ENCODE measurements around the gene FYB2. TPM values are rescaled to one million over a fixed set of nuclear protein-coding genes. Genes with fewer than 3 reads are reported as not detected.

The FYB2 gene
- total RNA-seq, 2 donors from 2014 or later = 0.97 to 1.9 TPM

DNA sequence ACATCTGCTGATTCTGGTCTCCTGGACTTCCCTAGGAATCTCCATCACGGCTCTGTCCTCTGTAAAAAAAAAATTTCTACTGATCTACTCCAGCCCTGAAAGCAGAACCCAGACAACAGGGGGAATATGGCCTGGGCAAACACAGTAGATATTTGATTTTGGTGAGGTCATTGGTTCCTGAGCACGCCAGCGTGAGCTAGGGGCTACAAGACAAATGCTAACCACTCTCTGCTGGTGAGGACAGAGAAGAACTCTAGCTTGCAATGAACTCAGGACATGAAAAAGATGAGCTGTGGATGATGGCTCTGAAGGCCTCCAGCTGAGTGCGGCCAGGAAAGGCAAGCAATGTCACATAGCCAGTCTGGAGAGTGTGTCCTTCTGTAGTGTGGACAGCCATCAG lies 17.2 kb upstream of the FYB2 start:
- intact Hi-C loops (cut with DNase I) = loop anchor here in 1 of 2 donors (5.0 to 10.0 kb wide), 4 partner anchors 141 to 1318 kb away; no protein-coding TSS in a partner anchor
- ATAC-seq (no peak), DNase-seq (no peak)

DNA sequence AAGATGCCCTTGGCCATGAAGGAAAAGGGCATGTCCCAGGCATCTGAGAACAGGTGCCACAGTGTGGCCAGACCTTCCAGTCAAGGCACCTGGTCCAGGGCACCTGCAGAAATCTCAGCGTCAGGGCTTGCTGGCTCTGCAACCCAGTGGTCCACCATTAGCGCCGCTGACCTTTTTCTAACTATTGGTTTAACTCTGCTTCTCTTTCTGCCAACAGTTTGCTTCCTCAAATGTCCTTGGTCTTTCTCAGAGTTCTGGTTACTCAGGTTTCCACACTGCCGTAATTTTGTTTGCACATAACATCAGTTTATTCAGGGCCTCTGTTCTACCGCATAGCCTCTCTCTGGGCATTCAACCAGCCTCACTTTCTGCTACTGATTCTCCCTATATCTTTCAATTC lies 16.5 kb upstream of the FYB2 start:
- ATAC-seq (no peak), DNase-seq (no peak)
- intact Hi-C loops (cut with DNase I) = loop anchor here in 1 of 2 donors (5.0 to 10.0 kb wide), 4 partner anchors 142 to 1319 kb away; no protein-coding TSS in a partner anchor

DNA sequence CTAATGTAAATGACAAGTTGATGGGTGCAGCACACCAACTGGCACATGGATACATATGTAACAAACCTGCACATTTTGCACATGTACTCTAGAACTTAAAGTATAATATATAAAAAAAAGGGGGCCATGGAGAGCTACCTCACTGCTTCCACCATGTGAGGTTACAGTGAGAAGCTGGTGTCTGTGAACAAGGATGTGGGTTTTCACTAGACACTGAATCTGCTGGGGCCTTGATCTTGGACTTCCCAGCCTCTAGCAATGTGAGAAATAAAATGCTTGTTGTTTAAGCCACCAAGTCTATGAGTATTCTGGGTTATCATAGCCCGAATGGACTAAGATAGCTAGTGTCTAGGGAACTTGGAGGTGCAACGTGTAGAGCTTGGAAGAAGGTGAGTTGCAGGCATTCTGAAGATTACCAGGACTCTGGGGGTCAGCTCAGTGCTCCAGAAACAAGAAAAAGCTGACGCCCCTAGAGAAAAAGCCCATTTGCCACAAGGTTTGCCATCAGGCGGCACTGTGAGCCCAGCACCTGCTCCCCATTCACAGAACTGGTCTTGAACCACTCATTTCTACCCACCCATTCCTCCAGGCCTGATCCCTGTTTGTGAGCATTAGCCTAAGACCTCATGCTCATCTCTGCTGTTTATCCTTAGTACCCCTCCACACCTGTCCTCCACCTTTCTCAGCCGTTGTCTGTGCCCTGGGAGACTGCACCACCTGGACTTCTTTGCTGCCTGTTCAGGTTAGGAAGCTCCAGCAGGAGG lies 15.1 kb upstream of the FYB2 start:
- DNase-seq (no peak), ATAC-seq (no peak)
- intact Hi-C loops (cut with DNase I) = loop anchor here in 1 of 2 donors (5.0 to 10.0 kb wide), 4 partner anchors 240 to 1320 kb away; no protein-coding TSS in a partner anchor

DNA sequence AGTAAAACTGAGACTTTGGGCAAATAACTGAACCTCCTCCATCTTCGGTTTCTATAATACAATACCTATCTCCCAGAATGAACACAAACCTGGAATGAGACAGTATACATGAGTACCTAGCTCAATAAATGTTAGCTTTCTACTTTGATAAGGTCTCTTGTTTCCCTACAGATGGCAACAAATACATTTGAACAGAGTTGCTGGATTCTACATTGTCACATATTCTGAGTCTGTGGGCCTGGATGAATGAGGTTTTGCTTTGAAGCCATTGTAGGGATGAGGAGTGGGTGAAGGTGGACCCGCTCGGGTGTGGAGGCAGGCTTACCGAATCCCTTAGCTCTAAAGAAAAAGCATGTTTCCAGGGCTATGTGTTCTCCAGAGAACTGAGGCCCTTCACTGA lies 13.9 kb upstream of the FYB2 start:
- DNase-seq (no peak), ATAC-seq (no peak)
- intact Hi-C loops (cut with DNase I) = loop anchor here in 1 of 2 donors (5.0 to 10.0 kb wide), 4 partner anchors 242 to 1322 kb away; no protein-coding TSS in a partner anchor

DNA sequence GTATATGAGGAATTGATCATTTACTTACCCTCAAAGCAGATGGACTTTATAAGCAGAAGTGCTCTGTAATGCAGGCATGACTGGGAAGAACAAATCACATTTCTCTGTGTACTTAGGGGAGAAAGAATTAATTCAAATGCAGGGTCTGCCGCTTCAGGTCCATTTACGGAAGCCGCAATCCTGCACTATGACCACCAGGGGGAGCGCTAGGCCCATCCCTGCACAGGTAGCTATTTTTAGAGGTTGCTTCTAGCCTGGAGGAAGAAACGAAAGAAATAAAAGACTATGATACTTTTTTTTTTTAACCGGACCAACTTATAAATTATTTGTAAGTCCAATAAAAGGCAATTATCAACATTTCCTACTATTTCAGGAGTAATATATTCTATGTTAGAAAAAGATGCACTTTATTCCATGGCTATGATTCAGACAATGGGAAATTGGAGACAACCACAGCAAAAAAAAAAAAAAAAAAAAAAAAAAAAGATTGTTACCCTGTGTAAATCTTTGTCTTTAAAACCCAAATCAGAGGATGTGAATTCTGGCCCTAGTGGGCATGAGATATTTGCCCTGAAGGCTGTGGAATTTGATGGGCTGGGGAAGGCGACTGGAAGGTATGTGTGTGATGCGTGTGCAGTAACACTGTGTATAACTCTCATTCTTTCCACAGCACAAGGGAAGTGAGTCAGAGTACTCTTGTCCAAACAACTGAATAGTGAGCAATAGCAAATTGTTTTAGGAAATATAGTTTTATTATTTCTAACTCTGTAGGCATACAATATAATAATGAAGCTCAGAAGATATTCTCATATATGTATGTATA lies 12.9 kb upstream of the FYB2 start:
- peak; percentile 59 for DNase-seq
- intact Hi-C loops (cut with DNase I) = loop anchor here in 1 of 2 donors (5.0 to 10.0 kb wide), 4 partner anchors 243 to 1323 kb away; no protein-coding TSS in a partner anchor
- ATAC-seq = peak; percentile 77 to 90

GRCh38 chr1:56830052-56830451 lies 10.8 kb upstream of the FYB2 start:
- intact Hi-C loops (cut with DNase I) = loop anchor here in 1 of 2 donors (5.0 to 10.0 kb wide), 4 partner anchors 245 to 1325 kb away; no protein-coding TSS in a partner anchor
- ATAC-seq = no peak
- DNase-seq = no peak

GRCh38 chr1:56827711-56828110 lies 8.5 kb upstream of the FYB2 start:
- DNase-seq (no peak), ATAC-seq (no peak)
- intact Hi-C loops (cut with DNase I) = no loop called here

DNA sequence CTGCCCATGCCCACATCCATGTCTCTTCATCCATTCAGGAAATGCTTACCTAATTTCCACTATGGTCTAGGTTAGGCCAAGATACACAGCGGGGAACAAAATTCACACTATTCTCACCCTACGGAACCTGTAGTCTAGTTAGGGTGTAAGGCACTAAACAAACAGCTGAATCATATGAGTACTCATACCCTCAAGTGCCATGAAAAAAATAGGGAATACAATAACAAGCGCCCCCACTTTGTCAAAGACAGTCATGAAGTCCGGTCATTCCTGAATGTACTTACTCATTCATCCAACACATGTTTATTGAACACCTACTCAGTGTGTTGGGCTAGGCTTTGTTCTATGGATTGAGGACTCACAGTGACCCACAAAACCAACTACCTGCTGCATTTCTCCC lies 6.2 kb upstream of the FYB2 start:
- ATAC-seq = no peak
- intact Hi-C loops (cut with DNase I) = no loop called here
- no peak for DNase-seq

DNA sequence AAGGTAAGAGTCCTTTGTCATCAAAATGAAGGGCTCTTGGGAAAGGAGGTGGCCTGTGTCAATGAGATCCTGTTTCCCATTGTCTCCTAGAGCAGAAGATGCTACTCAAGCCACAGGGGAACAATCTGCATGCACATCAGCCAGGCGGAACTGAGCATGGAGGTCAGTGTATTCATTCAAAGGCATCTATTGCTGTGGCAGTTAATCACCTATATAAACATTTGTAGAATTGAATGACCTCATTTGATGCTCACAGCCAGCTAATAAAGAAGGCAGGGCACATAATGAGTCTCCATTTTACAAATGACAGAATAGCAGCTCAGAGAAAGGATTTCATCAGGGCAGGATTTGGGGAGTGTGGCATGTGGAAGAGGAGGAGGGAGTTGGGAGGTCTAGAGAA lies 5.7 kb upstream of the FYB2 start:
- intact Hi-C loops (cut with DNase I) = loop anchor here in 1 of 2 donors (5.0 kb wide), 1 partner anchor 68 kb away; no protein-coding TSS in a partner anchor

DNA sequence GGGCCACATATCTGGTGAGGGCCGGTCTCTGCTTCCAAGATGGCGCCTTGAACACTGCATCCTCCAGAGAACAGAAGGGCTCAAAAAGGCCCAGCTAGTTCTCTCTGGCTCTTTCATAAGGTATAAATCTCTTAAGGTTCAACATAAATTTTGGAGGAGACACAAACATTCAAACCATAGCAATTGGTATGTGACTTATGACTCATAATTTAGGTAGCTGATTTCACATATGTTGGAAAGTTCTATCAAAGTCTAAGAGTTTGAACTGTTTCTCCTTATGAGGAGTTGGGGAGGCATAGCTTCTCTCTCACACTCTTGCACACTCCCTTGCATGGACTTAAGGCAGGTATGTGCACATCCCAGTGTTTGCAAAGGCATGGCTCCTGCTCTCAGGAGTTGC lies 5.1 kb upstream of the FYB2 start:
- no peak for DNase-seq
- intact Hi-C loops (cut with DNase I) = loop anchor here in 1 of 2 donors (5.0 kb wide), 1 partner anchor 67 kb away; no protein-coding TSS in a partner anchor
- no peak for ATAC-seq

More for the DNA sequence above, 5.7 kb upstream of the FYB2 start:
- ATAC-seq (no peak), DNase-seq (no peak)

- DNase-seq = no peak
- no peak for ATAC-seq
- intact Hi-C loops (cut with DNase I) = loop anchor here in 1 of 2 donors (5.0 kb wide), 1 partner anchor 64 kb away; no protein-coding TSS in a partner anchor
Measured at GRCh38 chr1:56821462-56821797, 2.2 kb upstream of the FYB2 start.

DNA sequence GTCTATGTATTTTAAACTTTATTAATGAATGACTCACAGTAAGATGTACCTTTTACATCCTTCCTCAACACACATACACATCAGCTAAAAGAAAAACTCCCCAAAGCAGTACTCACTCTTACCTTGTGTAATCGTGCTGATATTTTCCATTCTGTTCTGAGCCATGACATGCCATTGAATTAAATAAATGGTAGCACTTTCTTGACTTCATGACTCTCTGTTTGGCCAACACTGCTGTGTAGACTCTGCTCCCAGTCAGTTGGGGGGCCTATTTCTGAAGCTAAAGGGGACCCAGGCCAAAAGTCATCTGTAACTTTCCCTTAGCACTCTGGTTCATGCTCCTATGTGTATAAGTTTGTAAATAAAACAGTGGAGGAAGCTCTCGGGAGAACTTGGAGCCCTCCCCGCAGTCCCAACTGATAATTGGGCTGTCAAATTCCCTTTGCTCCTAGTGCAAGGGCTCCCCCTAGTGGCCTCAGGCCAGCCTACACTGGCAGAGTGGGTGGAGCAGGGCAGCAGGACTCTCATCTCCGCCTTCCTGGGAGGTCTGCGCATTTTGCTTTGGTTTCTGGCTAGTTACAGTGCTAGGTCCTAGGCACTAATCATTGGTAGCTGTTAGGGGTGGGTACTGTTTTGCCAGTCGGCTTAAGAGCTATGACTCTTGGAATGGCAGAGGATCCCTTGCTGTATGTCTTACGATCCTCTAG lies 1.7 kb upstream of the FYB2 start:
- intact Hi-C loops (cut with DNase I) = loop anchor here in 1 of 2 donors (5.0 kb wide), 1 partner anchor 64 kb away; no protein-coding TSS in a partner anchor
- ATAC-seq (peak; percentile 83 to 84), DNase-seq (peak; percentile 85)

GRCh38 chr1:56817716-56818463 lies 1.3 kb downstream of the FYB2 start:
- ATAC-seq = peak in 1 of 2 donors; percentile 26
- intact Hi-C loops (cut with DNase I) = loop anchor here in 1 of 2 donors (5.0 kb wide), 1 partner anchor 1536 kb away; no protein-coding TSS in a partner anchor
- no peak for DNase-seq

DNA sequence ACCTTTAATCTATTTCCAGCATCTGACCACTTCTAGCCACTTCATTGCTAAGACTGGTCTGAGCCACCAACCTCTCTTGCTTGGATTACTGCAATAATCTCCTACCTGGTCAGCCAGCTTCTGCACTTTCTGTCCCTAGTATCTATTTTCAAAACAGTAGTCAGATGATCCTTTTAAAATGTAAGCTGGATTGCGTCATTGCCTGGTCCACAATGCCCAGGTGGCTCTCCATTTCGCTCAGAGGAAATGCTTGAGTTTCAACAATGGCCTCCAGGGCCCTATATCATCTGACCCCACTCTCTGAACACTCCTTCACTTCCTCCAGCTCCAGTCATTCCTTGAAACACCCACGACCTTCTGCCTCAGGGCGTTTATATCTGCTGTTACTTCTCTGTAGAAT lies 2.3 kb downstream of the FYB2 start:
- DNase-seq (no peak), ATAC-seq (no peak)
- intact Hi-C loops (cut with DNase I) = loop anchor here in 1 of 2 donors (5.0 kb wide), 1 partner anchor 1535 kb away; no protein-coding TSS in a partner anchor

- DNase-seq (no peak), ATAC-seq (no peak)
- intact Hi-C loops (cut with DNase I) = loop anchor here in 1 of 2 donors (5.0 kb wide), 1 partner anchor 1534 kb away; no protein-coding TSS in a partner anchor
Measured at GRCh38 chr1:56816264-56816663, 2.9 kb downstream of the FYB2 start.

DNA sequence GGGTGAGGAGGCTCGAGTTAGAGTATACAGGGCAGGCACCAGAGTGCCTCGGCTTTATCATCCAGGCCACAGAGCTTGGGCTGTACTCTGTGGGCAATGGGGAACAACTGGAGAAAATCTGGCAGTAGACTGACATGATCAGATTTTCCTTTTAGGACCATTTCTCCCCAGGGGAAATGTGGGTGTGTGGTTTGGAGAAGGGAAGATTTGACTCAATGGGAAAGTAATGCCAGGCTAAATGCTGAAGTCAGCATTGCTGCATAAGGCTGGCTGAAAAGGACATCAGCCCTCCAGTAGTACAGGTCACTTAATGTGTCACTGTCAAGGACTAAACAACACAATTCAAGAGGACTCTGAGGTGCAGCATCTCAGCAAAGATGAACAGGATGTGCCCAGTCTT lies 5.0 kb downstream of the FYB2 start:
- intact Hi-C loops (cut with DNase I) = no loop called here
- DNase-seq (no peak), ATAC-seq (no peak)

- DNase-seq = no peak
Measured at GRCh38 chr1:56811331-56811730, 7.9 kb downstream of the FYB2 start.

GRCh38 chr1:56808410-56808809 lies 10.8 kb downstream of the FYB2 start:
- intact Hi-C loops (cut with DNase I) = no loop called here
- ATAC-seq (no peak), DNase-seq (no peak)

More at GRCh38 chr1:56811331-56811730, 7.9 kb downstream of the FYB2 start:
- intact Hi-C loops (cut with DNase I) = no loop called here
- peak; percentile 36 to 63 for ATAC-seq
